HUES6 (cell line): ENCODE measurements around the gene ZC3HAV1L.
"Not testable (repeated sequence)": the region's sequence is repeated elsewhere in the genome, so short reads cannot be mapped to it uniquely, and the experiment has no call there.

Experiments used
- H3K27ac ChIP-seq: 2 replicates; pipeline ENCODE4 v1.7.0; 2013; ENCODE audit warnings: low read depth, mild to moderate bottlenecking, low read length, inconsistent platforms
- H3K27me3 ChIP-seq: 2 replicates; pipeline ENCODE4 v1.6.1; 2013; ENCODE audit warnings: low read length; ENCODE audit not compliant: control insufficient read depth, insufficient read depth
- H3K36me3 ChIP-seq: 2 replicates; pipeline ENCODE4 v1.6.1; 2013; ENCODE audit warnings: low read length; ENCODE audit not compliant: control insufficient read depth, insufficient read depth
- H3K4me1 ChIP-seq: 2 replicates; pipeline ENCODE4 v1.6.1; 2013; ENCODE audit warnings: low read length; ENCODE audit not compliant: control insufficient read depth, insufficient read depth
- H3K4me3 ChIP-seq: 2 replicates; pipeline ENCODE4 v1.5.1; 2013; ENCODE audit warnings: low read depth, low read length
- H3K9ac ChIP-seq: one replicate; pipeline ENCODE4 v1.6.1; 2013; ENCODE audit warnings: mild to moderate bottlenecking, low read length
- H3K9me3 ChIP-seq: 2 replicates; pipeline ENCODE4 v1.6.1; 2013; ENCODE audit warnings: low read depth, low read length; ENCODE audit not compliant: control insufficient read depth, insufficient read depth

ZC3HAV1L gene

GRCh38 chr7:139035586-139036353 is at the start of gene ZC3HAV1L:
Gene ZC3HAV1L, minus strand, starts transcription at chr7:139036042. Its CDS starts 25 bp downstream, at chr7:139036017.
- Histone ChIP-seq H3K4me1 (peaks cover 13% of the 10 kb centered on the region), H3K9me3 (no peaks in the 10 kb centered on the region), H3K27ac (no peak within 1 kb of the TSS), H3K4me3 (peak within 1 kb of the TSS; percentile 67), H3K27me3 (no peaks in the 10 kb centered on the region), H3K9ac (peak within 1 kb of the TSS; percentile 40), H3K36me3 (peaks cover 2% of the 10 kb centered on the region; the same call in 1 of the 2 replicates)

GRCh38 chr7:139084709-139085108 is 48.9 kb upstream of the ZC3HAV1L start:
- H3K27me3 ChIP-seq, result no peaks in the 10 kb centered on the region
- H3K36me3 ChIP-seq, result peaks cover 95% of the 10 kb centered on the region
- H3K4me3 ChIP-seq, result no peak overlapping the region
- no peak overlapping the region for H3K27ac ChIP-seq
- H3K9me3 ChIP-seq, result no peaks in the 10 kb centered on the region; the same call in 1 of the 2 replicates
- H3K4me1 ChIP-seq, result no peaks in the 10 kb centered on the region
- H3K9ac ChIP-seq, result no peak overlapping the region

GRCh38 chr7:139081584-139081983 is 45.7 kb upstream of the ZC3HAV1L start:
- Histone ChIP-seq H3K27ac (no peak overlapping the region), H3K9ac (no peak overlapping the region), H3K36me3 (peaks cover 95% of the 10 kb centered on the region), H3K9me3 (no peaks in the 10 kb centered on the region), H3K4me3 (no peak overlapping the region), H3K27me3 (no peaks in the 10 kb centered on the region), H3K4me1 (no peaks in the 10 kb centered on the region)

- no peak overlapping the region for H3K9ac ChIP-seq
- no peaks in the 10 kb centered on the region for H3K9me3 ChIP-seq
- H3K4me1 ChIP-seq, result no peaks in the 10 kb centered on the region
- no peak overlapping the region for H3K27ac ChIP-seq
- H3K36me3 ChIP-seq, result peaks cover 95% of the 10 kb centered on the region
- no peaks in the 10 kb centered on the region for H3K27me3 ChIP-seq
- no peak overlapping the region for H3K4me3 ChIP-seq
Observed at GRCh38 chr7:139080905-139081304, 45.1 kb upstream of the ZC3HAV1L start.

GRCh38 chr7:139079861-139080260 is 44.0 kb upstream of the ZC3HAV1L start:
- Histone ChIP-seq H3K4me1 (no peaks in the 10 kb centered on the region), H3K36me3 (peaks cover 92% of the 10 kb centered on the region), H3K4me3 (no peak overlapping the region), H3K27ac (no peak overlapping the region), H3K9ac (no peak overlapping the region), H3K27me3 (no peaks in the 10 kb centered on the region), H3K9me3 (no peaks in the 10 kb centered on the region)

- H3K27me3 ChIP-seq, result no peaks in the 10 kb centered on the region
- H3K36me3 ChIP-seq, result peaks cover 84% of the 10 kb centered on the region
- no peaks in the 10 kb centered on the region for H3K9me3 ChIP-seq
- H3K9ac ChIP-seq, result no peak overlapping the region
- no peaks in the 10 kb centered on the region for H3K4me1 ChIP-seq
- no peak overlapping the region for H3K4me3 ChIP-seq
- no peak overlapping the region for H3K27ac ChIP-seq
Observed at GRCh38 chr7:139078911-139079310, 43.1 kb upstream of the ZC3HAV1L start.

GRCh38 chr7:139078399-139078798 is 42.6 kb upstream of the ZC3HAV1L start:
- Histone ChIP-seq H3K9me3 (no peaks in the 10 kb centered on the region), H3K36me3 (peaks cover 83% of the 10 kb centered on the region), H3K27ac (no peak overlapping the region), H3K4me3 (no peak overlapping the region), H3K4me1 (no peaks in the 10 kb centered on the region), H3K27me3 (no peaks in the 10 kb centered on the region), H3K9ac (no peak overlapping the region)

- H3K27ac ChIP-seq, H3K4me3 ChIP-seq, H3K4me1 ChIP-seq, H3K9me3 ChIP-seq, H3K9ac ChIP-seq, H3K27me3 ChIP-seq: not testable (repeated sequence)
- peaks cover 82% of the 10 kb centered on the region for H3K36me3 ChIP-seq
Observed at GRCh38 chr7:139077706-139078105, 41.9 kb upstream of the ZC3HAV1L start.

- Histone ChIP-seq H3K4me3 (no peak overlapping the region), H3K27ac (no peak overlapping the region), H3K9ac (no peak overlapping the region), H3K4me1 (no peaks in the 10 kb centered on the region), H3K36me3 (peaks cover 85% of the 10 kb centered on the region), H3K27me3 (no peaks in the 10 kb centered on the region), H3K9me3 (no peaks in the 10 kb centered on the region)
Observed at GRCh38 chr7:139075871-139076686, 40.2 kb upstream of the ZC3HAV1L start.

- Histone ChIP-seq H3K9ac (no peak overlapping the region), H3K27ac (no peak overlapping the region), H3K4me3 (no peak overlapping the region), H3K9me3 (no peaks in the 10 kb centered on the region), H3K4me1 (no peaks in the 10 kb centered on the region), H3K36me3 (peaks cover 79% of the 10 kb centered on the region), H3K27me3 (no peaks in the 10 kb centered on the region)
Observed at GRCh38 chr7:139075031-139075652, 39.3 kb upstream of the ZC3HAV1L start.

GRCh38 chr7:139072796-139073195 is 37.0 kb upstream of the ZC3HAV1L start:
- no peak overlapping the region for H3K9ac ChIP-seq
- no peaks in the 10 kb centered on the region for H3K4me1 ChIP-seq
- no peak overlapping the region for H3K27ac ChIP-seq
- no peaks in the 10 kb centered on the region for H3K27me3 ChIP-seq
- H3K36me3 ChIP-seq, result peaks cover 77% of the 10 kb centered on the region
- no peaks in the 10 kb centered on the region for H3K9me3 ChIP-seq
- H3K4me3 ChIP-seq, result no peak overlapping the region
